WTC11 (cell line): ENCODE data around the gene ACADL. TPM values are rescaled to one million over a fixed set of nuclear protein-coding genes. Genes with fewer than 3 reads are reported as not detected.

Experiments used
- ATAC-seq: fragments of 200-7000 bp; cut with Tn5 transposase; 2 replicates; pipeline ENCODE4 v1.10.0; 2021; ENCODE audit warnings: mild to moderate bottlenecking, moderate library complexity
- CTCF ChIA-PET: fragments of 300-600 bp; sonication (Branson Sonifier 250); formaldehyde crosslinking; loops from one replicate; lab custom pipeline; 2021; ENCODE audit warnings: antibody characterized with exemption; lab: Charles Lee
- POLR2A ChIA-PET: fragments of 350-600 bp; sonication (Branson Sonifier 250); formaldehyde crosslinking; loops from one replicate; lab custom pipeline; 2021; ENCODE audit warnings: antibody characterized with exemption; lab: Charles Lee
- DNase-seq: peaks from one replicate; pipeline ENCODE4 v3.0.0; 2021; ENCODE audit warnings: low spot score
- H3K27ac Mint-ChIP-seq: 2 replicates; pipeline ENCODE4 v1.8.0; 2021; ENCODE audit warnings: mixed read lengths
- H3K27me3 Mint-ChIP-seq: 2 replicates; pipeline ENCODE4 v1.8.0; 2021; ENCODE audit warnings: low read depth, mild to moderate bottlenecking, moderate library complexity, mixed read lengths
- H3K36me3 Mint-ChIP-seq: 2 replicates; pipeline ENCODE4 v1.8.0; 2021; ENCODE audit warnings: mixed read lengths
- H3K4me1 Mint-ChIP-seq: 2 replicates; pipeline ENCODE4 v1.8.0; 2022; ENCODE audit warnings: mixed read lengths
- H3K4me3 Mint-ChIP-seq: 2 replicates; pipeline ENCODE4 v1.8.0; 2021; ENCODE audit warnings: mild to moderate bottlenecking, moderate library complexity, mixed read lengths
- H3K9me3 Mint-ChIP-seq: 2 replicates; pipeline ENCODE4 v1.8.0; 2021; ENCODE audit warnings: mixed read lengths
- ARID4B ChIP-seq: sonication (generic); formaldehyde crosslinking; IDR thresholded peaks from 2 replicates; pipeline ENCODE4 v1.8.0; 2023; ENCODE audit warnings: missing genetic modification reagents, mild to moderate bottlenecking, borderline replicate concordance
- ATF6 ChIP-seq: sonication (generic); formaldehyde crosslinking; IDR thresholded peaks from 2 replicates; pipeline ENCODE4 v1.8.1; 2023; ENCODE audit warnings: mild to moderate bottlenecking, missing genetic modification reagents
- HMGXB4 ChIP-seq: sonication (generic); formaldehyde crosslinking; IDR thresholded peaks from 2 replicates; pipeline ENCODE4 v1.8.1; 2023; ENCODE audit warnings: mild to moderate bottlenecking, moderate library complexity, missing genetic modification reagents
- JUN ChIP-seq: sonication (generic); formaldehyde crosslinking; IDR thresholded peaks from 2 replicates; pipeline ENCODE4 v1.8.0; 2023; ENCODE audit warnings: mild to moderate bottlenecking, missing genetic modification reagents
- KAT7 ChIP-seq: sonication (generic); formaldehyde crosslinking; IDR thresholded peaks from 2 replicates; pipeline ENCODE4 v1.8.1; 2023; ENCODE audit warnings: missing genetic modification reagents, mild to moderate bottlenecking, borderline replicate concordance
- PRRX2 ChIP-seq: fragments of 250-450 bp; sonication (Bioruptor Pico); IDR thresholded peaks from 2 replicates; pipeline ENCODE4 v1.8.0; 2021; ENCODE audit warnings: mild to moderate bottlenecking
- TCF7 ChIP-seq: sonication (generic); formaldehyde crosslinking; IDR thresholded peaks from 2 replicates; pipeline ENCODE4 v1.8.0; 2022; ENCODE audit warnings: mild to moderate bottlenecking, low read depth, missing genetic modification reagents, moderate library complexity
- ZBTB43 ChIP-seq: sonication (generic); formaldehyde crosslinking; IDR thresholded peaks from 2 replicates; pipeline ENCODE4 v1.8.1; 2023; ENCODE audit warnings: mild to moderate bottlenecking, missing genetic modification reagents
- ZNF281 ChIP-seq: sonication (generic); formaldehyde crosslinking; IDR thresholded peaks from 2 replicates; pipeline ENCODE4 v1.8.0; 2023; ENCODE audit warnings: mild to moderate bottlenecking, missing genetic modification reagents
- ZNF396 ChIP-seq: fragments of 250-450 bp; sonication (Bioruptor Pico); IDR thresholded peaks from 2 replicates; pipeline ENCODE4 v1.8.0; 2021; ENCODE audit warnings: mild to moderate bottlenecking, moderate library complexity, borderline replicate concordance
- ZNF423 ChIP-seq: fragments of 250-450 bp; sonication (Bioruptor Pico); IDR thresholded peaks from 2 replicates; pipeline ENCODE4 v2.1.2; 2022; ENCODE audit warnings: mild to moderate bottlenecking, moderate library complexity
- total RNA-seq: library from RNA; stranded (reverse); gene quantifications from 3 replicates; pipeline ENCODE4 v1.2.3, GENCODE V29; 2021

The ACADL gene
- total RNA-seq, 1 experiment from 2014 or later: 0.42 TPM

- H3K4me3 Mint-ChIP-seq: no peak overlapping the region
- POLR2A ChIA-PET: no interaction called here
Measured at GRCh38 chr2:210263841-210264240, 38.6 kb upstream of the ACADL start.

More at GRCh38 chr2:210263841-210264240, 38.6 kb upstream of the ACADL start:
- ATAC-seq (no peak), DNase-seq (no peak)
- TF ChIP-seq ZBTB43 (CRISPR knock-in tag): no peak
- no peak for TF ChIP-seq ZNF396 (CRISPR knock-in tag)
- TF ChIP-seq JUN (CRISPR knock-in tag): no peak
- no peak for TF ChIP-seq PRRX2 (CRISPR knock-in tag)
- TF ChIP-seq ZNF281 (CRISPR knock-in tag): no peak
- TF ChIP-seq KAT7: no peak
- TF ChIP-seq ARID4B (CRISPR knock-in tag): no peak
- TF ChIP-seq TCF7 (CRISPR knock-in tag): no peak
- no peak for TF ChIP-seq ATF6 (CRISPR knock-in tag)
- no peak for TF ChIP-seq ZNF423 (CRISPR knock-in tag)
- TF ChIP-seq HMGXB4: no peak
- H3K27me3 Mint-ChIP-seq: no peaks in the 10 kb centered on the region
- CTCF ChIA-PET: no interaction called here
- H3K27ac Mint-ChIP-seq: no peak overlapping the region
- no peaks in the 10 kb centered on the region for H3K36me3 Mint-ChIP-seq
- H3K4me1 Mint-ChIP-seq: no peaks in the 10 kb centered on the region
- H3K9me3 Mint-ChIP-seq: no peaks in the 10 kb centered on the region
